ENCODE results near the gene CCDC7. TPM values are rescaled to one million over a fixed set of nuclear protein-coding genes. Genes with fewer than 3 reads are reported as not detected.
"Not testable (repeated sequence)": the region's sequence is repeated elsewhere in the genome, so short reads cannot be mapped to it uniquely, and the experiment has no call there.

The CCDC7 gene
- total RNA-seq, 1 experiment from 2014 or later: 4.0 TPM

- ATAC-seq; H3K36me3 ChIP-seq (ENCODE audit: control insufficient read depth in 1 of 2, insufficient read depth in 2 of 2, low read length in 2 of 2); H3K79me2 ChIP-seq (ENCODE audit: insufficient read depth, low read length): not testable (repeated sequence)
These were observed 155.6 kb downstream of the CCDC7 start for GRCh38 chr10:32601562-32601961.

GRCh38 chr10:32605787-32606186 is 159.8 kb downstream of the CCDC7 start:
- no peak overlapping the region for H3K4me2 ChIP-seq (ENCODE audit: low read length)
- POLR2A ChIA-PET: no interaction called here
- CTCF ChIA-PET: no interaction called here
- peaks cover 3 to 5% of the 10 kb centered on the region in 2 experiments; a peak in 2 of 4 replicates for H3K9me3 ChIP-seq (ENCODE audit: control insufficient read depth in 1 of 2, insufficient read depth in 1 of 2, low read depth in 1 of 2, low read length in 2 of 2)
- intact Hi-C loops (cut with micrococcal nuclease): no loop called here
- no peak for DNase-seq (ENCODE audit: low read depth, low spot score)
- no peak overlapping the region for H3K9ac ChIP-seq (ENCODE audit: low read length)
- H3K9me2 ChIP-seq (ENCODE audit: insufficient read depth): no peaks in the 10 kb centered on the region
- H3K27ac ChIP-seq (ENCODE audit: low read depth, low read length): no peak overlapping the region
- H3K4me3 ChIP-seq (replicated peaks in 1 of 2; ENCODE audit: low read depth in 1 of 2, low read length in 2 of 2): no peak overlapping the region
- H4K20me1 ChIP-seq (ENCODE audit: insufficient read depth): no peaks in the 10 kb centered on the region
- BruUV-seq (replicated peaks): no TSS peak
- H3K27me3 ChIP-seq (ENCODE audit: insufficient read depth, low read length): no peaks in the 10 kb centered on the region
- TF ChIP-seq CEBPB (IDR thresholded peaks at IDR 0.05; ENCODE audit: low read depth) (no peak), SP1 (IDR thresholded peaks at IDR 0.05; ENCODE audit: low read depth) (no peak), ZFX (IDR thresholded peaks at IDR 0.05) (no peak), EGR1 (IDR thresholded peaks at IDR 0.05; ENCODE audit: low read depth) (no peak), MAX (IDR thresholded peaks at IDR 0.05) (no peak), RAD21 (IDR thresholded peaks at IDR 0.05; ENCODE audit: low read depth) (no peak), SIN3A (IDR thresholded peaks at IDR 0.05; ENCODE audit: low read depth) (no peak), YY1 (IDR thresholded peaks at IDR 0.05; ENCODE audit: extremely low read depth, insufficient replicate concordance, low read depth, low read length) (no peak), REST (IDR thresholded peaks at IDR 0.05; ENCODE audit: low read depth) (no peak), POLR2A (IDR thresholded peaks at IDR 0.05; ENCODE audit: borderline replicate concordance, extremely low read depth, insufficient read depth, insufficient read length) (no peak), ELF1 (IDR thresholded peaks at IDR 0.05; ENCODE audit: borderline replicate concordance, low read depth) (no peak), ZBTB33 (IDR thresholded peaks at IDR 0.05; ENCODE audit: extremely low read depth, insufficient replicate concordance, low read length) (no peak)
- H3K4me1 ChIP-seq (ENCODE audit: control insufficient read depth in 1 of 2, insufficient read depth in 2 of 2, low read length in 2 of 2): no peaks in the 10 kb centered on the region
- H2AFZ ChIP-seq (ENCODE audit: low read depth, low read length, poor library complexity, severe bottlenecking): no peak overlapping the region
- no peaks in the 10 kb centered on the region for H3K79me2 ChIP-seq (ENCODE audit: insufficient read depth, low read length)
- H3K36me3 ChIP-seq (ENCODE audit: control insufficient read depth in 1 of 2, insufficient read depth in 2 of 2, low read length in 2 of 2): no peaks in the 10 kb centered on the region
- no peak for ATAC-seq
- RAD21 ChIA-PET (ENCODE audit: low non-redundant PET in 1 of 2, low total read pairs in 2 of 2, uncharacterized antibody in 2 of 2, unreplicated experiment in 2 of 2): no interaction called here

More at GRCh38 chr10:32601562-32601961, 155.6 kb downstream of the CCDC7 start:
- intact Hi-C loops (cut with micrococcal nuclease); H3K9ac ChIP-seq (ENCODE audit: low read length); CTCF ChIA-PET; POLR2A ChIA-PET; H3K4me2 ChIP-seq (ENCODE audit: low read length); H4K20me1 ChIP-seq (ENCODE audit: insufficient read depth); BruUV-seq (replicated peaks); H3K4me3 ChIP-seq (replicated peaks in 1 of 2; ENCODE audit: low read depth in 1 of 2, low read length in 2 of 2); H2AFZ ChIP-seq (ENCODE audit: low read depth, low read length, poor library complexity, severe bottlenecking); H3K9me2 ChIP-seq (ENCODE audit: insufficient read depth); H3K4me1 ChIP-seq (ENCODE audit: control insufficient read depth in 1 of 2, insufficient read depth in 2 of 2, low read length in 2 of 2); RAD21 ChIA-PET (ENCODE audit: low non-redundant PET in 1 of 2, low total read pairs in 2 of 2, uncharacterized antibody in 2 of 2, unreplicated experiment in 2 of 2); H3K27me3 ChIP-seq (ENCODE audit: insufficient read depth, low read length); H3K27ac ChIP-seq (ENCODE audit: low read depth, low read length); DNase-seq (ENCODE audit: low read depth, low spot score); H3K9me3 ChIP-seq (ENCODE audit: control insufficient read depth in 1 of 2, insufficient read depth in 1 of 2, low read depth in 1 of 2, low read length in 2 of 2): not testable (repeated sequence)
